Measurements from ENCODE around the gene TLCD2. TPM values are rescaled to one million over a fixed set of nuclear protein-coding genes. Genes with fewer than 3 reads are reported as not detected.

The TLCD2 gene
- total and polyA plus RNA-seq, 2 of the 13 experiments (the other 11 are each of a cell fraction or from before 2014, with no cell fraction given) = 0.90 to 1.1 TPM

DNA sequence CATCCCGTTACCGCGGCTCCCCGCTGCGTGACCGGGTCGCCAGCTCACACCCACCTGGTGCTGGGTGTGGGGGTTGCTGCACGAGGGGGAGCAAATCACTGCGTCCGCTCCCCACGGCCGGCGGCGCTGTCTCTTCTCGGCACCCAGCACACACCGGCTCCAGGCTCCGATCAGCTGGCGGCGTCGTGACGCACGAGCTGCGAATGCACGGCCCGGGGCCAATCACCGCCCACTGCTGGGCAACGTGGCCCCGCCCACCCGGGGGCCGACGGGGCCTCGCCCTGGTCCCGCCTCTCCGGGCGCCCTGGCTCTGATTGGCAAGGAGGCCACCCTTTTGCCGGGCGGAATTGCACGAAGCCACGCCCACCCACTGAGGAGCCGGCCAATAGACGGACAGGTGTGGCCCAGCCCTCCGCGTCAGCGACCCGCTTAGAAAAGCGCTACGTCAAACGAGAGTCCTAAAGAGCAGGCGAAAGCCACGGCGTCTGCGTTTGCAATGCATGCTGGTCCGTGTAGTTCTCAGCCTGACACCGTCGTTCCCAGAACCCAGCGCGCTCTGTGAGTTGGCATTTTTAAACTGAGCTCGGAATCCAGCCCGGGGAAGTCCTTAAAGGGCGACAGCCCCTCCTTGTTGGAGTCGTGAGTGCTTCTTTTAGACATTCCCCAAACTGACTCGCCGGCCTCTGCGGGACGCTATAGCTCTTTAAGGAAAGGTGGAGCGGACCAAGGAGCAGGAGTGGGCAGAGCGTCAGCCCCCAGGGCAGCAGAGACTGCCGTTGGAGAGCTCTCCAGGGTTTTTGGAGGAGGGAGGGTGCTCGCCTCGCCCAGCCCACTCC is 6.1 kb upstream of the TLCD2 start (continued):
- TF ChIP-seq, protein P1, sequence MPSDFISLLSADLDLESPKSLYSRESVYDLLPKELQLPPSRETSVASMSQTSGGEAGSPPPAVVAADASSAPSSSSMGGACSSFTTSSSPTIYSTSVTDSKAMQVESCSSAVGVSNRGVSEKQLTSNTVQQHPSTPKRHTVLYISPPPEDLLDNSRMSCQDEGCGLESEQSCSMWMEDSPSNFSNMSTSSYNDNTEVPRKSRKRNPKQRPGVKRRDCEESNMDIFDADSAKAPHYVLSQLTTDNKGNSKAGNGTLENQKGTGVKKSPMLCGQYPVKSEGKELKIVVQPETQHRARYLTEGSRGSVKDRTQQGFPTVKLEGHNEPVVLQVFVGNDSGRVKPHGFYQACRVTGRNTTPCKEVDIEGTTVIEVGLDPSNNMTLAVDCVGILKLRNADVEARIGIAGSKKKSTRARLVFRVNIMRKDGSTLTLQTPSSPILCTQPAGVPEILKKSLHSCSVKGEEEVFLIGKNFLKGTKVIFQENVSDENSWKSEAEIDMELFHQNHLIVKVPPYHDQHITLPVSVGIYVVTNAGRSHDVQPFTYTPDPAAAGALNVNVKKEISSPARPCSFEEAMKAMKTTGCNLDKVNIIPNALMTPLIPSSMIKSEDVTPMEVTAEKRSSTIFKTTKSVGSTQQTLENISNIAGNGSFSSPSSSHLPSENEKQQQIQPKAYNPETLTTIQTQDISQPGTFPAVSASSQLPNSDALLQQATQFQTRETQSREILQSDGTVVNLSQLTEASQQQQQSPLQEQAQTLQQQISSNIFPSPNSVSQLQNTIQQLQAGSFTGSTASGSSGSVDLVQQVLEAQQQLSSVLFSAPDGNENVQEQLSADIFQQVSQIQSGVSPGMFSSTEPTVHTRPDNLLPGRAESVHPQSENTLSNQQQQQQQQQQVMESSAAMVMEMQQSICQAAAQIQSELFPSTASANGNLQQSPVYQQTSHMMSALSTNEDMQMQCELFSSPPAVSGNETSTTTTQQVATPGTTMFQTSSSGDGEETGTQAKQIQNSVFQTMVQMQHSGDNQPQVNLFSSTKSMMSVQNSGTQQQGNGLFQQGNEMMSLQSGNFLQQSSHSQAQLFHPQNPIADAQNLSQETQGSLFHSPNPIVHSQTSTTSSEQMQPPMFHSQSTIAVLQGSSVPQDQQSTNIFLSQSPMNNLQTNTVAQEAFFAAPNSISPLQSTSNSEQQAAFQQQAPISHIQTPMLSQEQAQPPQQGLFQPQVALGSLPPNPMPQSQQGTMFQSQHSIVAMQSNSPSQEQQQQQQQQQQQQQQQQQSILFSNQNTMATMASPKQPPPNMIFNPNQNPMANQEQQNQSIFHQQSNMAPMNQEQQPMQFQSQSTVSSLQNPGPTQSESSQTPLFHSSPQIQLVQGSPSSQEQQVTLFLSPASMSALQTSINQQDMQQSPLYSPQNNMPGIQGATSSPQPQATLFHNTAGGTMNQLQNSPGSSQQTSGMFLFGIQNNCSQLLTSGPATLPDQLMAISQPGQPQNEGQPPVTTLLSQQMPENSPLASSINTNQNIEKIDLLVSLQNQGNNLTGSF (CRISPR knock-in tag; IDR thresholded peaks at IDR 0.05) = no peak
- TF ChIP-seq RBAK (CRISPR knock-in tag; IDR thresholded peaks at IDR 0.05) (no peak), ZNF207 (IDR thresholded peaks at IDR 0.05; ENCODE audit: borderline replicate concordance) (no peak), ZNF562 (CRISPR knock-in tag; IDR thresholded peaks at IDR 0.05; ENCODE audit: borderline replicate concordance) (no peak), NFKB2 (CRISPR knock-in tag; IDR thresholded peaks at IDR 0.05; ENCODE audit: borderline replicate concordance) (peak; percentile 49; the same call in 1 of the 2 replicates)
- TF ChIP-seq, protein P2, sequence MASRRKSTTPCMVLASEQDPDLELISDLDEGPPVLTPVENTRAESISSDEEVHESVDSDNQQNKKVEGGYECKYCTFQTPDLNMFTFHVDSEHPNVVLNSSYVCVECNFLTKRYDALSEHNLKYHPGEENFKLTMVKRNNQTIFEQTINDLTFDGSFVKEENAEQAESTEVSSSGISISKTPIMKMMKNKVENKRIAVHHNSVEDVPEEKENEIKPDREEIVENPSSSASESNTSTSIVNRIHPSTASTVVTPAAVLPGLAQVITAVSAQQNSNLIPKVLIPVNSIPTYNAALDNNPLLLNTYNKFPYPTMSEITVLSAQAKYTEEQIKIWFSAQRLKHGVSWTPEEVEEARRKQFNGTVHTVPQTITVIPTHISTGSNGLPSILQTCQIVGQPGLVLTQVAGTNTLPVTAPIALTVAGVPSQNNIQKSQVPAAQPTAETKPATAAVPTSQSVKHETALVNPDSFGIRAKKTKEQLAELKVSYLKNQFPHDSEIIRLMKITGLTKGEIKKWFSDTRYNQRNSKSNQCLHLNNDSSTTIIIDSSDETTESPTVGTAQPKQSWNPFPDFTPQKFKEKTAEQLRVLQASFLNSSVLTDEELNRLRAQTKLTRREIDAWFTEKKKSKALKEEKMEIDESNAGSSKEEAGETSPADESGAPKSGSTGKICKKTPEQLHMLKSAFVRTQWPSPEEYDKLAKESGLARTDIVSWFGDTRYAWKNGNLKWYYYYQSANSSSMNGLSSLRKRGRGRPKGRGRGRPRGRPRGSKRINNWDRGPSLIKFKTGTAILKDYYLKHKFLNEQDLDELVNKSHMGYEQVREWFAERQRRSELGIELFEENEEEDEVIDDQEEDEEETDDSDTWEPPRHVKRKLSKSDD (CRISPR knock-in tag; IDR thresholded peaks at IDR 0.05; ENCODE audit: low read depth) = no peak
- TF ChIP-seq, protein P3, sequence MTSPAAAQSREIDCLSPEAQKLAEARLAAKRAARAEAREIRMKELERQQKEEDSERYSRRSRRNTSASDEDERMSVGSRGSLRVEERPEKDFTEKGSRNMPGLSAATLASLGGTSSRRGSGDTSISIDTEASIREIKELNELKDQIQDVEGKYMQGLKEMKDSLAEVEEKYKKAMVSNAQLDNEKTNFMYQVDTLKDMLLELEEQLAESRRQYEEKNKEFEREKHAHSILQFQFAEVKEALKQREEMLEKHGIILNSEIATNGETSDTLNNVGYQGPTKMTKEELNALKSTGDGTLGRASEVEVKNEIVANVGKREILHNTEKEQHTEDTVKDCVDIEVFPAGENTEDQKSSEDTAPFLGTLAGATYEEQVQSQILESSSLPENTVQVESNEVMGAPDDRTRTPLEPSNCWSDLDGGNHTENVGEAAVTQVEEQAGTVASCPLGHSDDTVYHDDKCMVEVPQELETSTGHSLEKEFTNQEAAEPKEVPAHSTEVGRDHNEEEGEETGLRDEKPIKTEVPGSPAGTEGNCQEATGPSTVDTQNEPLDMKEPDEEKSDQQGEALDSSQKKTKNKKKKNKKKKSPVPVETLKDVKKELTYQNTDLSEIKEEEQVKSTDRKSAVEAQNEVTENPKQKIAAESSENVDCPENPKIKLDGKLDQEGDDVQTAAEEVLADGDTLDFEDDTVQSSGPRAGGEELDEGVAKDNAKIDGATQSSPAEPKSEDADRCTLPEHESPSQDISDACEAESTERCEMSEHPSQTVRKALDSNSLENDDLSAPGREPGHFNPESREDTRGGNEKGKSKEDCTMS (CRISPR knock-in tag; conservative IDR thresholded peaks at IDR 0.05) = no peak
- TF ChIP-seq, protein P4, sequence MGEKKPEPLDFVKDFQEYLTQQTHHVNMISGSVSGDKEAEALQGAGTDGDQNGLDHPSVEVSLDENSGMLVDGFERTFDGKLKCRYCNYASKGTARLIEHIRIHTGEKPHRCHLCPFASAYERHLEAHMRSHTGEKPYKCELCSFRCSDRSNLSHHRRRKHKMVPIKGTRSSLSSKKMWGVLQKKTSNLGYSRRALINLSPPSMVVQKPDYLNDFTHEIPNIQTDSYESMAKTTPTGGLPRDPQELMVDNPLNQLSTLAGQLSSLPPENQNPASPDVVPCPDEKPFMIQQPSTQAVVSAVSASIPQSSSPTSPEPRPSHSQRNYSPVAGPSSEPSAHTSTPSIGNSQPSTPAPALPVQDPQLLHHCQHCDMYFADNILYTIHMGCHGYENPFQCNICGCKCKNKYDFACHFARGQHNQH (CRISPR knock-in tag; IDR thresholded peaks at IDR 0.05) = no peak
- TF ChIP-seq, protein P5, sequence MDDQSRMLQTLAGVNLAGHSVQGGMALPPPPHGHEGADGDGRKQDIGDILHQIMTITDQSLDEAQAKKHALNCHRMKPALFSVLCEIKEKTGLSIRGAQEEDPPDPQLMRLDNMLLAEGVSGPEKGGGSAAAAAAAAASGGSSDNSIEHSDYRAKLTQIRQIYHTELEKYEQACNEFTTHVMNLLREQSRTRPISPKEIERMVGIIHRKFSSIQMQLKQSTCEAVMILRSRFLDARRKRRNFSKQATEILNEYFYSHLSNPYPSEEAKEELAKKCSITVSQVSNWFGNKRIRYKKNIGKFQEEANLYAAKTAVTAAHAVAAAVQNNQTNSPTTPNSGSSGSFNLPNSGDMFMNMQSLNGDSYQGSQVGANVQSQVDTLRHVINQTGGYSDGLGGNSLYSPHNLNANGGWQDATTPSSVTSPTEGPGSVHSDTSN (CRISPR knock-in tag; IDR thresholded peaks at IDR 0.05; ENCODE audit: borderline replicate concordance) = peak; percentile 40; the same call in 1 of the 2 replicates
- TF ChIP-seq, protein P6, sequence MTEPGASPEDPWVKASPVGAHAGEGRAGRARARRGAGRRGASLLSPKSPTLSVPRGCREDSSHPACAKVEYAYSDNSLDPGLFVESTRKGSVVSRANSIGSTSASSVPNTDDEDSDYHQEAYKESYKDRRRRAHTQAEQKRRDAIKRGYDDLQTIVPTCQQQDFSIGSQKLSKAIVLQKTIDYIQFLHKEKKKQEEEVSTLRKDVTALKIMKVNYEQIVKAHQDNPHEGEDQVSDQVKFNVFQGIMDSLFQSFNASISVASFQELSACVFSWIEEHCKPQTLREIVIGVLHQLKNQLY (CRISPR knock-in tag; IDR thresholded peaks at IDR 0.05) = no peak; the same call in 1 of the 2 replicates
- TF ChIP-seq, protein P7, sequence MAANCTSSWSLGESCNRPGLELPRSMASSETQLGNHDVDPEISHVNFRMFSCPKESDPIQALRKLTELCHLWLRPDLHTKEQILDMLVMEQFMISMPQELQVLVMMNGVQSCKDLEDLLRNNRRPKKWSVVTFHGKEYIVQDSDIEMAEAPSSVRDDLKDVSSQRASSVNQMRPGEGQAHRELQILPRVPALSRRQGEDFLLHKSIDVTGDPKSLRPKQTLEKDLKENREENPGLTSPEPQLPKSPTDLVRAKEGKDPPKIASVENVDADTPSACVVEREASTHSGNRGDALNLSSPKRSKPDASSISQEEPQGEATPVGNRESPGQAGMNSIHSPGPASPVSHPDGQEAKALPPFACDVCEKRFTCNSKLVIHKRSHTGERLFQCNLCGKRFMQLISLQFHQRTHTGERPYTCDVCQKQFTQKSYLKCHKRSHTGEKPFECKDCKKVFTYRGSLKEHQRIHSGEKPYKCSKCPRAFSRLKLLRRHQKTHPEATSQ (CRISPR knock-in tag; IDR thresholded peaks at IDR 0.05; ENCODE audit: borderline replicate concordance) = no peak

Data from HepG2 (cell line).